Endodermal cell (in vitro differentiated cells): ENCODE results near the gene HPN. TPM values are rescaled to one million over a fixed set of nuclear protein-coding genes. Genes with fewer than 3 reads are reported as not detected.
A peak's percentile ranks its signal among the peaks of the same experiment; 100 is the strongest.

ENCODE experiments used
- DNase-seq: peaks from one replicate; pipeline ENCODE4 v3.0.0-alpha.2; 2017
- H3K27ac ChIP-seq: 2 replicates; pipeline ENCODE4 v1.5.1; 2013; ENCODE audit warnings: mild to moderate bottlenecking, low read depth, low read length, moderate library complexity
- H3K27me3 ChIP-seq: 2 replicates; pipeline ENCODE4 v1.6.1; 2013; ENCODE audit warnings: mild to moderate bottlenecking, low read length, moderate library complexity; ENCODE audit not compliant: insufficient read depth, control insufficient read depth, poor library complexity, severe bottlenecking
- H3K36me3 ChIP-seq: 2 replicates; pipeline ENCODE4 v1.7.0; 2013; ENCODE audit warnings: mild to moderate bottlenecking, low read length, moderate library complexity; ENCODE audit not compliant: control insufficient read depth, insufficient read depth
- H3K4me1 ChIP-seq: one replicate; pipeline ENCODE4 v1.7.0; 2013; ENCODE audit warnings: low read length; ENCODE audit not compliant: control insufficient read depth, insufficient read depth
- H3K4me3 ChIP-seq: 2 replicates; pipeline ENCODE4 v1.5.1; 2013; ENCODE audit warnings: mild to moderate bottlenecking, low read length, moderate library complexity
- H3K9ac ChIP-seq: 2 replicates; pipeline ENCODE4 v1.6.1; 2013; ENCODE audit warnings: mild to moderate bottlenecking, low read length, moderate library complexity; ENCODE audit not compliant: poor library complexity, severe bottlenecking; ENCODE audit errors: extremely low read depth
- H3K9me3 ChIP-seq: 2 replicates; pipeline ENCODE4 v1.6.1; 2013; ENCODE audit warnings: mild to moderate bottlenecking, low read length, moderate library complexity; ENCODE audit not compliant: control insufficient read depth
- H3K27ac Mint-ChIP-seq: 2 replicates; pipeline ENCODE4 v1.8.0; 2020; ENCODE audit warnings: mixed read lengths
- H3K27me3 Mint-ChIP-seq: 2 replicates; pipeline ENCODE4 v1.8.0; 2021; ENCODE audit warnings: mild to moderate bottlenecking, mixed read lengths; ENCODE audit not compliant: insufficient read depth
- H3K36me3 Mint-ChIP-seq: 2 replicates; pipeline ENCODE4 v1.8.0; 2020; ENCODE audit warnings: low read depth, mixed read lengths
- H3K4me1 Mint-ChIP-seq: 2 replicates; pipeline ENCODE4 v1.8.0; 2020; ENCODE audit warnings: mixed read lengths
- H3K4me3 Mint-ChIP-seq: 2 replicates; pipeline ENCODE4 v1.8.0; 2020; ENCODE audit warnings: mild to moderate bottlenecking, moderate library complexity, mixed read lengths
- H3K9me3 Mint-ChIP-seq: 2 replicates; pipeline ENCODE4 v1.8.0; 2020; ENCODE audit warnings: mild to moderate bottlenecking, mixed read lengths
- whole genome bisulfite sequencing, 2 experiments: methylation state at CpG; one replicate each; pipeline versions ENCODE4 v1.1.5 to v1.1.7; 2013; ENCODE audit warnings: missing lambda C conversion rate in 2 of 2, mixed read lengths in 1 of 2; ENCODE audit not compliant: insufficient coverage in 1 of 2, insufficient read length in 1 of 2; 5-methylcytosine and 5-hydroxymethylcytosine counted together
- total RNA-seq, 2 donors: library from RNA; stranded (reverse); fragmentation: NEBNext Ultra II Directional in 1 of 2; extraction: Animal tissue kit (Norgen Biotek cat#: 25700) in 1 of 2; gene quantifications; 2 replicates in 1 of 2; 3 replicates in 1 of 2; pipeline ENCODE4 v1.2.1, GENCODE V29; 2021
- TF ChIP-seq, protein P1 (sequence below): fragments of 200-600 bp; sonication (generic); conservative IDR thresholded peaks from 2 replicates; pipeline ENCODE4 v1.5.0; 2021; ENCODE audit warnings: antibody characterized with exemption, mild to moderate bottlenecking

Gene HPN
- total RNA-seq, 2 donors from 2014 or later = 29.0 to 49.6 TPM

- TF ChIP-seq, protein P1, sequence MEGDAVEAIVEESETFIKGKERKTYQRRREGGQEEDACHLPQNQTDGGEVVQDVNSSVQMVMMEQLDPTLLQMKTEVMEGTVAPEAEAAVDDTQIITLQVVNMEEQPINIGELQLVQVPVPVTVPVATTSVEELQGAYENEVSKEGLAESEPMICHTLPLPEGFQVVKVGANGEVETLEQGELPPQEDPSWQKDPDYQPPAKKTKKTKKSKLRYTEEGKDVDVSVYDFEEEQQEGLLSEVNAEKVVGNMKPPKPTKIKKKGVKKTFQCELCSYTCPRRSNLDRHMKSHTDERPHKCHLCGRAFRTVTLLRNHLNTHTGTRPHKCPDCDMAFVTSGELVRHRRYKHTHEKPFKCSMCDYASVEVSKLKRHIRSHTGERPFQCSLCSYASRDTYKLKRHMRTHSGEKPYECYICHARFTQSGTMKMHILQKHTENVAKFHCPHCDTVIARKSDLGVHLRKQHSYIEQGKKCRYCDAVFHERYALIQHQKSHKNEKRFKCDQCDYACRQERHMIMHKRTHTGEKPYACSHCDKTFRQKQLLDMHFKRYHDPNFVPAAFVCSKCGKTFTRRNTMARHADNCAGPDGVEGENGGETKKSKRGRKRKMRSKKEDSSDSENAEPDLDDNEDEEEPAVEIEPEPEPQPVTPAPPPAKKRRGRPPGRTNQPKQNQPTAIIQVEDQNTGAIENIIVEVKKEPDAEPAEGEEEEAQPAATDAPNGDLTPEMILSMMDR = no peak
- H3K27ac Mint-ChIP-seq = no peak overlapping the region
- WGBS, 2 experiments = 90 to 95% methylated on average over 9 to 15 of the region's 15 CpGs
Observed at GRCh38 chr19:35112995-35113688, 71.6 kb downstream of the HPN start.

GRCh38 chr19:35114353-35115176, 73.0 kb downstream of the HPN start:
- Histone ChIP-seq H3K27me3 (no peaks in the 10 kb centered on the region), H3K4me1 (no peaks in the 10 kb centered on the region), H3K36me3 (no peaks in the 10 kb centered on the region), H3K9ac (no peak overlapping the region), H3K4me3 (peak overlapping the region; percentile 11), H3K9me3 (no peaks in the 10 kb centered on the region), H3K27ac (peak overlapping the region; percentile 70)
- Mint-ChIP-seq H3K4me1 (peaks cover 5% of the 10 kb centered on the region), H3K9me3 (no peaks in the 10 kb centered on the region), H3K4me3 (peak overlapping the region; percentile 55), H3K27ac (no peak overlapping the region), H3K27me3 (peaks cover 9% of the 10 kb centered on the region), H3K36me3 (no peaks in the 10 kb centered on the region)
- 15 to 31% methylated on average over 12 to 23 of the region's 23 CpGs for WGBS, 2 experiments
- TF ChIP-seq, protein P1 = peak; percentile 99
- peak; percentile 95 for DNase-seq

More at GRCh38 chr19:35112995-35113688, 71.6 kb downstream of the HPN start:
- Mint-ChIP-seq H3K27me3 (peaks cover 9% of the 10 kb centered on the region), H3K36me3 (no peaks in the 10 kb centered on the region), H3K4me3 (no peak overlapping the region), H3K4me1 (peaks cover 5% of the 10 kb centered on the region), H3K9me3 (no peaks in the 10 kb centered on the region)
- H3K27me3 ChIP-seq = no peaks in the 10 kb centered on the region
- no peaks in the 10 kb centered on the region for H3K4me1 ChIP-seq
- H3K9me3 ChIP-seq = no peaks in the 10 kb centered on the region
- no peak for DNase-seq
- no peak overlapping the region for H3K9ac ChIP-seq
- H3K27ac ChIP-seq = no peak overlapping the region
- no peak overlapping the region for H3K4me3 ChIP-seq
- H3K36me3 ChIP-seq = no peaks in the 10 kb centered on the region

DNA sequence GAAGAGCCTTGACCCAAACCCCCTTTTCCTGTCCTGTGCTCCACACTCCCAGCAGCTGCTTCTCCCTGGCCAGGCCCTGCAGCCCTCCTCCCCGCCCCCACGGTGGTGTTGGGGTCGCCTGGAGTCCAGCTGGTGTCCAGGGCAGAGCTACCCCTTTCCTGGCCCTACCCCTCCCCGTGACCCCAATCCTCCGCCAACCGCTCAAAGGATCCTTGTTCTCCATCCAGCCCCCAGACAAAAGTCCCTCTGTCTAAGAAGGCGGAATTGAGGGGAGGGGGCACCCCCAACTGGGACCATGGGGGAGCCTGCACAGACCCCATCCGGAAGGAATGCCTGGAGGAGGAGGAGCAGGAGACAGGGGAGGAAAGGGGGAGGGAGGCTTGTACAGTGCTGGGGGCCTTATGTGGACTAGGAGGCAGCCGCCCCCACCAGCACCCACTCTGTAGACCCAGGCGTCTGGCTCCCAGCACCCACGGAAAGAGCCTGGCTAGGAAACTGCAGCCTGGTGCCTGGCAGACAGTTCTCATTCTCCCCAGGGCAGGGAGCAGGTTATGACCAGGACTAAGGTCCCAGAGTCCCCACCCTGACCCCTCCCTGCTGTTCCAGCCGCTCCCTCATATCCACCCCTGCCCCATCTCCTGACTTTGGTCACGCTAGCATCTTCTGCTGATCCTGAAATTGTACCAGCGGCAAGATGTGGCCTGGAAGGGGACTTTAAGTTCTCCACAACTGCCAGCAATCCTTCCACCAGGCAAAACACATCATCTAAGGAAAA, 73.8 kb downstream of the HPN start, which contains the start of gene FXYD3:
Gene FXYD3, plus strand, starts transcription at position 647 of the 775 bp plus-strand sequence. CDS start 3,554 bp downstream, outside the sequence.
- TF ChIP-seq, protein P1 = no peak
- DNase-seq = no peak
- Mint-ChIP-seq H3K27me3 (peaks cover 9% of the 10 kb centered on the region), H3K27ac (no peak within 1 kb of the TSS), H3K36me3 (no peaks in the 10 kb centered on the region), H3K9me3 (no peaks in the 10 kb centered on the region), H3K4me3 (peak within 1 kb of the TSS; percentile 55), H3K4me1 (peaks cover 5% of the 10 kb centered on the region)
- Histone ChIP-seq H3K4me3 (peak within 1 kb of the TSS; percentile 11), H3K27me3 (no peaks in the 10 kb centered on the region), H3K4me1 (no peaks in the 10 kb centered on the region), H3K9me3 (no peaks in the 10 kb centered on the region), H3K9ac (no peak within 1 kb of the TSS), H3K36me3 (no peaks in the 10 kb centered on the region), H3K27ac (peak within 1 kb of the TSS; percentile 70)
- WGBS, 2 experiments = 84 to 100% methylated on average over 2 to 14 of the region's 14 CpGs
